ENCODE measurements around the gene BCO2.

The BCO2 gene

DNA sequence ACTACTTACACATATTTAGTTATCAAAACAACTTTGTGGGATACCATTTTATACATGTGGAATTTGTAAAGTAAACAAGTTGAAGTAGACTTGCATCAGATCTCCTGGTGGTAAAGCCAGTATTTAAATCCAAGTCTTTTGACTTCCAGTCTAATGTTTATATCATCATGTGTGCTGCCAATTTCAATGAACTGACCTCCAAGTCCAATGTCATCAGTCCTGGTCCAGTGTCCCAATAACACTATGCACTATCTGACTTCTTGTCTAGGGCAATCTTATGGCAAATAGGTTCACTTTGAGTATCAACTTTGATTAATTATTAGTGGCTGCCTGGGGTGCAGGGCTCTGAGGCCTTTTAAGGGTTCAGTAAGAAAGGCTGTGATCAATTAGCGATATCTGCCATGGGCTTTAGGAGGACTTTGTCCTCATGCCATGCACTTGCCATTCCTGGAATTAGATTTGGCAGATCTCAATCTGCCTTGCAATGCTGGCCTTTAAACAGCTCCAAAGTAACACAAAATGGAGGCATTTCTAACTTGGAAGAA, 41.3 kb downstream of the BCO2 start:
- H3K4me3 ChIP-seq (replicated peaks; ENCODE audit: insufficient read depth, low read length), result no peak overlapping the region
- no peak overlapping the region for H3K27ac ChIP-seq (replicated peaks)
- no peak for DNase-seq (ENCODE audit: low read depth in 1 of 2, low spot score in 1 of 2)
- TF ChIP-seq CTCF (IDR thresholded peaks at IDR 0.05; ENCODE audit: insufficient read depth, low read length), result no peak
- no peak for TF ChIP-seq SPI1 (IDR thresholded peaks at IDR 0.05; ENCODE audit: borderline replicate concordance, low read depth)
- TF ChIP-seq REST (IDR thresholded peaks at IDR 0.05; ENCODE audit: insufficient replicate concordance, low read depth), result no peak
- TF ChIP-seq GABPA (IDR thresholded peaks at IDR 0.05; ENCODE audit: low read depth), result no peak
- no peak for TF ChIP-seq POLR2AphosphoS5 (IDR thresholded peaks at IDR 0.05; ENCODE audit: low read depth)
- no peaks in the 10 kb centered on the region for H3K27me3 ChIP-seq (ENCODE audit: insufficient read depth, poor library complexity, severe bottlenecking)

GRCh38 chr11:112219476-112220232, 44.3 kb downstream of the BCO2 start:
- H3K4me3 ChIP-seq (replicated peaks; ENCODE audit: insufficient read depth, low read length), result no peak overlapping the region
- peak; percentile 45 to 62 for DNase-seq (ENCODE audit: low read depth in 1 of 2, low spot score in 1 of 2)
- H3K27me3 ChIP-seq (ENCODE audit: insufficient read depth, poor library complexity, severe bottlenecking), result no peaks in the 10 kb centered on the region
- TF ChIP-seq CTCF (IDR thresholded peaks at IDR 0.05; ENCODE audit: insufficient read depth, low read length), result peak; percentile 68
- no peak for TF ChIP-seq SPI1 (IDR thresholded peaks at IDR 0.05; ENCODE audit: borderline replicate concordance, low read depth)
- TF ChIP-seq REST (IDR thresholded peaks at IDR 0.05; ENCODE audit: insufficient replicate concordance, low read depth), result no peak
- no peak for TF ChIP-seq GABPA (IDR thresholded peaks at IDR 0.05; ENCODE audit: low read depth)
- no peak for TF ChIP-seq POLR2AphosphoS5 (IDR thresholded peaks at IDR 0.05; ENCODE audit: low read depth)
- H3K27ac ChIP-seq (replicated peaks), result no peak overlapping the region

DNA sequence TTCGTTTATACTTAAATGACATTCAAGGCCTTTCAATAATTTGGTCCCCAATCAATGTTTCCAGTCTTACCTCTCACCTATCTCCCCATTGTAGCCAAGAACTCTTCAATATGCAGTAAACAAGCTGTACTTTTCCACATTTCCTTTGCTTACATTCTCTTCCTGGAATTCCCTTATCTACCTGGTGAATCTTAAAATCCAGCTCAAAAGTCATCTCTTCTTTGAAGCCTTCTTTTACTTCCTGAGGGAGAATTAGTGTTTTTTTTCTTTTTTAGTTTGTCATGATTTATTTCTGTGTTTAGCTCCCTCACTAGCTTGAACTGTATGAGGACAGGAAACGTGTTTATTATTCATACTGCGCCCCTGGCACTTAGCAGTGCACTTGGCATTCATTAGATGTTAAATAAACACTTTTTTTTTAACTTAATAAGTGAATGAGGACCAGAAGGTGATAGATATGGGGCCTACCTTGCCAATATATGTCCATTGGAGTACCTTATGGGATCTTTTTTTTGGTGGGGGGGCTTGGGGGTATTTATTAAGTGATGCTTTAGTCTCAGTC, 46.0 kb downstream of the BCO2 start:
- Histone ChIP-seq H3K4me3 (replicated peaks; ENCODE audit: insufficient read depth, low read length) (no peak overlapping the region), H3K27me3 (ENCODE audit: insufficient read depth, poor library complexity, severe bottlenecking) (no peaks in the 10 kb centered on the region), H3K27ac (replicated peaks) (no peak overlapping the region)
- no peak for DNase-seq (ENCODE audit: low read depth in 1 of 2, low spot score in 1 of 2)
- TF ChIP-seq SPI1 (IDR thresholded peaks at IDR 0.05; ENCODE audit: borderline replicate concordance, low read depth) (no peak), GABPA (IDR thresholded peaks at IDR 0.05; ENCODE audit: low read depth) (no peak), POLR2AphosphoS5 (IDR thresholded peaks at IDR 0.05; ENCODE audit: low read depth) (no peak)

DNA sequence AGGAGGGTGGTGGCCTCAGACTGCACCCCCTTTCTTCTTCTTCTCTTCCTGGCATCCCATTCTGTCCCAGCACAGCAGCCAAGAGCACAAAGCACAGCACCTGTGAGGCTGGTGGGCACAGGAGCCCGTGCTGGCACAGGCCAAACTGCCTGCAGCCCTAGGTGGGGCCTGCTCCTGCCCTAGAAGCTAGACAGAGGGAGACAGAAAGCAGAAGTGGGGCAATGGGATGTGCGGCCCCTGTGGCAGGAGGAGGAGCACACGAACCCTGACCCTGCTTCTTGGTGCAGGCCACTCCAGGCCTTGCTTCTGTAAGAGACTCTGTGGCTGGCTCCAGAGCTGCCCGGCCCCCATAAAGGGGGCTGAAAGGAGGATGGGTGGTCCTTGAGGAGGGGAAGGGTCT, 47.0 kb downstream of the BCO2 start:
- peak in 1 of 2 experiments; percentile 54 for DNase-seq (ENCODE audit: low read depth in 1 of 2, low spot score in 1 of 2)
- H3K27ac ChIP-seq (replicated peaks), result no peak overlapping the region
- no peaks in the 10 kb centered on the region for H3K27me3 ChIP-seq (ENCODE audit: insufficient read depth, poor library complexity, severe bottlenecking)
- H3K4me3 ChIP-seq (replicated peaks; ENCODE audit: insufficient read depth, low read length), result no peak overlapping the region
- TF ChIP-seq REST (IDR thresholded peaks at IDR 0.05; ENCODE audit: insufficient replicate concordance, low read depth) (no peak), CTCF (IDR thresholded peaks at IDR 0.05; ENCODE audit: insufficient read depth, low read length) (no peak), SPI1 (IDR thresholded peaks at IDR 0.05; ENCODE audit: borderline replicate concordance, low read depth) (peak; percentile 80; the same call in 1 of the 2 replicates), POLR2AphosphoS5 (IDR thresholded peaks at IDR 0.05; ENCODE audit: low read depth) (no peak)
